ENCODE data around the gene FKBP8.

The FKBP8 gene

GRCh38 chr19:18589380-18590272, 46.3 kb upstream of the FKBP8 start:
- no peak for TF ChIP-seq EGR1 (IDR thresholded peaks at IDR 0.05)
- TF ChIP-seq ZBTB7A (IDR thresholded peaks at IDR 0.05; ENCODE audit: low read depth): no peak
- no peak for TF ChIP-seq REST (IDR thresholded peaks at IDR 0.05; ENCODE audit: low read depth)
- TF ChIP-seq TCF12 (IDR thresholded peaks at IDR 0.05; ENCODE audit: low read depth): no peak; the same call in 1 of the 2 replicates
- TF ChIP-seq RAD21 (IDR thresholded peaks at IDR 0.05; ENCODE audit: low read depth): no peak; the same call in 1 of the 2 replicates
- TF ChIP-seq, protein P1, sequence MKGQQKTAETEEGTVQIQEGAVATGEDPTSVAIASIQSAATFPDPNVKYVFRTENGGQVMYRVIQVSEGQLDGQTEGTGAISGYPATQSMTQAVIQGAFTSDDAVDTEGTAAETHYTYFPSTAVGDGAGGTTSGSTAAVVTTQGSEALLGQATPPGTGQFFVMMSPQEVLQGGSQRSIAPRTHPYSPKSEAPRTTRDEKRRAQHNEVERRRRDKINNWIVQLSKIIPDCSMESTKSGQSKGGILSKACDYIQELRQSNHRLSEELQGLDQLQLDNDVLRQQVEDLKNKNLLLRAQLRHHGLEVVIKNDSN (IDR thresholded peaks at IDR 0.05): peak; percentile 79
- TF ChIP-seq FOXM1 (IDR thresholded peaks at IDR 0.05; ENCODE audit: borderline replicate concordance, low read depth): no peak
- TF ChIP-seq EP300 (IDR thresholded peaks at IDR 0.05; ENCODE audit: borderline replicate concordance): no peak
- no peak for TF ChIP-seq CREB1 (IDR thresholded peaks at IDR 0.05; ENCODE audit: low read depth)
- peak; percentile 17; the same call in 1 of the 2 replicates for TF ChIP-seq NFIC (IDR thresholded peaks at IDR 0.05)
- TF ChIP-seq MAX (IDR thresholded peaks at IDR 0.05): peak; percentile 100
- TF ChIP-seq CEBPB (IDR thresholded peaks at IDR 0.05): no peak
- peak; percentile 22; the same call in 1 of the 2 replicates for TF ChIP-seq YY1 (IDR thresholded peaks at IDR 0.05; ENCODE audit: low read depth)
- TF ChIP-seq TAF1 (IDR thresholded peaks at IDR 0.05; ENCODE audit: low read depth): no peak; the same call in 1 of the 2 replicates
- TF ChIP-seq TEAD4 (IDR thresholded peaks at IDR 0.05): 0 out of 2 replicates have a peak, but pooled peaks have one; percentile 38

GRCh38 chr19:18588611-18589379, 45.4 kb upstream of the FKBP8 start, which contains the start of gene REX1BD:
Gene REX1BD, plus strand, starts transcription at chr19:18588798. Its CDS starts 4 bp downstream, at chr19:18588802.
- TF ChIP-seq EP300 (IDR thresholded peaks at IDR 0.05; ENCODE audit: borderline replicate concordance): peak; percentile 23; the same call in 1 of the 2 replicates
- 0 out of 2 replicates have a peak, but pooled peaks have one; percentile 61 for TF ChIP-seq MAX (IDR thresholded peaks at IDR 0.05)
- TF ChIP-seq TCF12 (IDR thresholded peaks at IDR 0.05; ENCODE audit: low read depth): 0 out of 2 replicates have a peak, but pooled peaks have one; percentile 61
- TF ChIP-seq CREB1 (IDR thresholded peaks at IDR 0.05; ENCODE audit: low read depth): no peak
- TF ChIP-seq, protein P1 (IDR thresholded peaks at IDR 0.05): 0 out of 2 replicates have a peak, but pooled peaks have one; percentile 14
- TF ChIP-seq YY1 (IDR thresholded peaks at IDR 0.05; ENCODE audit: low read depth): 0 out of 2 replicates have a peak, but pooled peaks have one; percentile 31
- TF ChIP-seq EGR1 (IDR thresholded peaks at IDR 0.05): peak; percentile 92
- peak; percentile 68 for TF ChIP-seq TAF1 (IDR thresholded peaks at IDR 0.05; ENCODE audit: low read depth)
- TF ChIP-seq FOXM1 (IDR thresholded peaks at IDR 0.05; ENCODE audit: borderline replicate concordance, low read depth): no peak
- 0 out of 2 replicates have a peak, but pooled peaks have one; percentile 19 for TF ChIP-seq NFIC (IDR thresholded peaks at IDR 0.05)
- TF ChIP-seq RAD21 (IDR thresholded peaks at IDR 0.05; ENCODE audit: low read depth): peak; percentile 35; the same call in 1 of the 2 replicates
- TF ChIP-seq ZBTB7A (IDR thresholded peaks at IDR 0.05; ENCODE audit: low read depth): peak; percentile 98
- TF ChIP-seq TEAD4 (IDR thresholded peaks at IDR 0.05): no peak
- TF ChIP-seq REST (IDR thresholded peaks at IDR 0.05; ENCODE audit: low read depth): no peak

DNA sequence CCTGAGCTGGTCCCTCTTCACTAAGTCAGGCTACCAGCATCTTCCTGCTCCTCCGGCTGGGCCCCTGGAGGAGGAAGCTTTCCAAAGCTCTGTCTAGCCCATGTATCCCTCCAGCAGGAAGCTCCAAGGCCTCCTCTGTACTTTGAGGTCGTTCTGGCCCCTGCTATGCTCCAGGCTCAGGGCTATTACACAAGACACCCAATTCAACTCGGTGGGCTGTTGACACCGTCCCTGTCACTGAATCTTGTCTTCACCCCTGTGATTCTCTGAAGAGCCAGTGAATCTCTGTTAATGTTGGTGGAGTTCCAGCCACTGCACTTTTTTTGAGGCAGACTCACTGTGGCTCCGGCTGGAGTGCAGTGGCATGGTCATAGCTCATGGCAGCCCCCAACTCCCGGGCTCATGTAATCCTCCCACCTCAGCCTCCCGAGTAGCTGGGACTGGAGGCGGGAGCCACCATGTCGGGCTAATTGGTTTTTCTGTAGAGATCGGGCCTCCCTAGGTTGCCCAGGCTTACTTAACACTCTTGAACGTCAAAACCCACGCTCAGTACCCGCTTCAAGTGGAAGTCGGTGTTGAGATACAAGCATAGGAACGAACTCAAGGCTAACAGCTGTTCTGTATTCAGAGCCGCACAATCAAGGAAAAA, 44.7 kb upstream of the FKBP8 start:
- TF ChIP-seq MAX (IDR thresholded peaks at IDR 0.05) (no peak), EP300 (IDR thresholded peaks at IDR 0.05; ENCODE audit: borderline replicate concordance) (0 out of 2 replicates have a peak, but pooled peaks have one; percentile 7)
- TF ChIP-seq, protein P1 (IDR thresholded peaks at IDR 0.05): no peak

Measured in Ishikawa (cell line).